Stimulated activated CD4-positive, alpha-beta T cell treated with anti-CD3 and anti-CD28 coated beads, Interleukin-1b, Interleukin-23, amount 100 ng/mL, for 4 hours (primary cell): Measurements from ENCODE around the gene CD70.
"Not testable (repeated sequence)": the region's sequence is repeated elsewhere in the genome, so short reads cannot be mapped to it uniquely, and the experiment has no call there.

Experiments used
- DNase-seq, 2 donors: peaks; one replicate each; pipeline ENCODE4 v3.0.0-alpha.2; 2020; ENCODE audit warnings: low read depth in 2 of 2

The CD70 gene

DNA sequence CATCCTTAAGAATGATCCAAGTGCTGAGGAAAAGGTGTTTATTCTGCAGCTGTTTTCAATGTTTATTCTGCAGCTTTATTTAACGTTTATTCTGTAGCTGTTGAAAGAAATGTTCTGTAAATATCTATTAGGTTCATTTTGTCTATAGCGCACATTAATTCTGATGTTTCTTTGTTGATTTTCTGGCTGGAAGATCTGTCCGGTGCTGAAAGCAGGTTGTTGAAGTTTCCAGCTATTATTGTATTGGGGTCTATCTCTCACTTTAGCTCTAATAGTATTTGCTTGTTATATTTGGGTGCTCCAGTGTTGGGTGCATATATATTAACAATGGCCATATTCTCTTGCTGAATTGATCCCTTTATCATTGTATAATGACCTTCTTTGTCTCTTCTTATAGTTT is 20.2 kb downstream of the CD70 start:
- no peak for DNase-seq

DNA sequence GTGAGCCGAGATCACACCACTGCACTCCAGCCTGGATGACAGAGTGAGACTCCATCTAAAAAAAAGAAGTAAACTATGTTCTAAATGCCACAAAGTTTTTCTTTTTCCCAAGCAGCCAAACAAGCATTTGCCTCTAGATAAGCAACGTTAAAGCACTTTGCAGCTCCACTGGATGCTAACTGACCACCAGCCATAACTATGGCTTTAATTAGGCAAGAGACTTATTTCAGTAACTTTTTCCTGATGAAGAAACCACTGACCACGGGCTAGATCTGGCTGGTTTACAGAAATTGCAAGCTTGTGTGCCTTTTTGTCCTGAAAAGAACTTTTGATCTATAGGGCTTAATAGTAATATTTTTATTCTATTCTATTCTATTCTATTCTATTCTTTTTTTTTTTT is 22.1 kb downstream of the CD70 start:
- no peak for DNase-seq

DNA sequence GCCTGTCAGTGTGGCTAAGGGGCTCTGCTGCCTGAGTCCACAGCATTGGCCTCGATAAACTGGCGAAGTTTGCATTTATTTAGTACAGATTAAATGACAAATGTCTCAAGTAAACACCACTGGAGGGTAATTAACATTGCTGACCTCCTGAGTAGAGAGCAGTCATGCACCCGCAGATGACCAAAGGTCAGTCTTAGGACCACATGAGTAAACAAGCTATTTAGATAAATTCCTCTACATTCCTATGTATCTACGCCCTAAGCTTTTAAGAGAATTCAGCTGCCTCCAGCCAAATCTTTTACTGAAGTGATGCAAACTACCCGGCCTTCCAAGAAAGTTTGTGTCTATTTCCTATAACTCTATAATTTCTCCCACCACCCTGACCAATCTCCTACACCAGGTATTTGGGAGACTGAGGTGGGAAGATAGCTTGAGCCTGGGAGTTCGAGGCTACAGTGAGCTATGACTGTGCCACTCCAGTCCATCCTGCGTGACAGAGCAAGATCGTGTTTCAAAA is 22.9 kb downstream of the CD70 start:
- DNase-seq = no peak

DNA sequence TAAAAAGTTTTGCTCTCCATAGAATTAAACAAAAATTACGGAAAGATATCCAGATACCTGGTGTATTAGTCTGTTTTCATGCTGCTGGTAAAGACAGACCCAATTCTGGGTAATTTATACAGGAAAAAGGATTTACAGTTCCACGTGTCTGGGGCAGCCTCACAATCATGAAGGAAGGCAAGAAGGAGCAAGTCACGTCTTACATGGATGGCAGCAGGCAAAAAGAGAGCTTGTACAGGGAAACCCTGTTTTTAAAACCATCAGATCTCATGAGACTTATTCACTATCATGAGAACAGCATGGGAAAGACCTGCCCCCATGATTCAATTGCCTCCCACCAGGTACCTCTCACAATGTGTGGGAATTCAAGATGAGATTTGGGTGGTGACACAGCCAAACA is 24.2 kb downstream of the CD70 start:
- DNase-seq = not testable (repeated sequence)

DNA sequence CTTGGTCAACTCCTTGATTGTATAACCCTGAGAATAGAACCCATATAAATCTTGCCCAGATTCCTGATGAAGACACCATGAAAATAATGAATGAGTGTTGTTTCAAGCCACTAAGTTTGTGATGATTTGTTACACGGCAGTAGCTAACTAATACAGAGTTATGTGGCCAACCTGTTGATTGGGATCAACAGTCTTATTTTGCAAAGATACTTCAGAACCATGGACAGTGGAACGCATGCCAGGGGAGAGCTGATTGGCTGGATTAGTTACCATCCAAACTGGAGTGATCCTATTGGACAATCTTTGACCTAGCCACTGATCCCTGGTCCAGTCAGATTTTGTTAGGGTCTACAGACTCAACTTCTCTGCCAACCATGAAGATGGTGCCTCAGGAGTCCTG is 26.6 kb downstream of the CD70 start:
- no peak for DNase-seq

DNA sequence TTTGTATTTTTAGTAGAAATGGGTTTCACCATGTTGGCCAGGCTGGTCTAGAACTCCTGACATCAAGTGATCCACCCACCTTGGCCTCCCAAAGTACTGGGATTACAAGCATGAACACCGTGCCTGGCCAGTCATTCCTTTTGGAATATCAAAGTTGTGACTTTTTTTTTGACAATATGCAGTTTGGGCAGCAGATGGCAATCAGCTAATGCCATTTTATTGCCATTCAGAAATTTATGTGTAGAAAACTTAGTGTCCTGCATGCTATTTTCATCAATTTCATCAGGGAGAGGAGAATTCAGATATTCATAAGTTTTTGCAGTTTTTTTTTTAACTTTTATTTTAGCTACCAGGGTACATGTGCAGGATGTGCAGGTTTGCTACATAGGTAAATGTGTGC is 28.5 kb downstream of the CD70 start:
- not testable (repeated sequence) for DNase-seq

DNA sequence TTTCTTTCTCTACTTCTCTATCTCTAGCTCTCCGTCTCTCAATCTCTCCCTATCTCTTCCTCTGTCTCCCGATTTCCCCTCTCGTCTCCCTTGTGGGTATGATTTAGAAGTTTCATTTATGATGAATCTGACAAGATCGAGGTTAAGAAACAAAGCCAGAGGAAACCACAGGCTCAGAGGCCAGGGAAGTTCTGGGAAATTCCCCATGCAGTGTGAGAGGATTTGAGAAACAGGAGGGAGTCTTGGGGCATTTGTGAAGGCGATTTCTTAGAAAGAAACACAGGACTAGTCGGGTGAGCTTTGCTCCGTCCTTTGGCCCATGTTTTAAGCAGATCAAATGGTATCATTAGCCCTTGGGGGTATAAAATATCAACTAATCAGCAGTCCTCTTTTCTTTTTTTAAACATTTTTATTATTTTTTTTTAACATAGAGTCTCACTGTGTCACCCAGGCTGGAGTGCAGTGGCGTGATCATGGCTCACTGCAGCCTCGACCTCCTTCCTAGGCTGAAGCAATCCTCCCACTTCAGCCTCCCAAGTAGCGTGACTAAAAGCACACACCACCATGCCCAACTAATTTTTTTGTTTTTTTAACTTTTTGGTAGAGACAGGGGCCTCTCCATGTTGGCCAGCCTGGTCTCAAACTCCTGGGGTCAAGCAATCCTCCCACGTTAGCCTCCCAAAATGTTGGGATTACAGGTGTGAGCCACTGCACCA is 34.3 kb downstream of the CD70 start:
- no peak for DNase-seq

DNA sequence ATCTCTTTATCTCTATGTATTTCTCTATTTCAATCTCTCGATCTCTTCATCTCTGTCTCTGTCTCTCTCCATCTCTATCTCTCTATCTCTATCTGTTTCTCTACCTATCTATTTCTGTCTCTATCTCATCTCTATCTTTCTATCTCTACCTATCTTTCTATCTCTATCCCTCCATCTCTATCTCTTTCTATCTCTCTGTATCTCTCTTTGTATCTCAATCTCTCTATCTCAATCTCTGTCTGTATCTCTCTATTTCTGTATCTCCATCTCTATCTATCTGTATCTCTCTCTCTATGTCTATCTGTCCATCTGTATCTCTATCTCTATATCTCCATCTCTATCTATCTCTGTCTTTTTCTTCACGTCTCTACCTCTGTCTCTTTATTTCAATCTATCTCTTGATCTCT is 34.9 kb downstream of the CD70 start:
- no peak for DNase-seq

DNA sequence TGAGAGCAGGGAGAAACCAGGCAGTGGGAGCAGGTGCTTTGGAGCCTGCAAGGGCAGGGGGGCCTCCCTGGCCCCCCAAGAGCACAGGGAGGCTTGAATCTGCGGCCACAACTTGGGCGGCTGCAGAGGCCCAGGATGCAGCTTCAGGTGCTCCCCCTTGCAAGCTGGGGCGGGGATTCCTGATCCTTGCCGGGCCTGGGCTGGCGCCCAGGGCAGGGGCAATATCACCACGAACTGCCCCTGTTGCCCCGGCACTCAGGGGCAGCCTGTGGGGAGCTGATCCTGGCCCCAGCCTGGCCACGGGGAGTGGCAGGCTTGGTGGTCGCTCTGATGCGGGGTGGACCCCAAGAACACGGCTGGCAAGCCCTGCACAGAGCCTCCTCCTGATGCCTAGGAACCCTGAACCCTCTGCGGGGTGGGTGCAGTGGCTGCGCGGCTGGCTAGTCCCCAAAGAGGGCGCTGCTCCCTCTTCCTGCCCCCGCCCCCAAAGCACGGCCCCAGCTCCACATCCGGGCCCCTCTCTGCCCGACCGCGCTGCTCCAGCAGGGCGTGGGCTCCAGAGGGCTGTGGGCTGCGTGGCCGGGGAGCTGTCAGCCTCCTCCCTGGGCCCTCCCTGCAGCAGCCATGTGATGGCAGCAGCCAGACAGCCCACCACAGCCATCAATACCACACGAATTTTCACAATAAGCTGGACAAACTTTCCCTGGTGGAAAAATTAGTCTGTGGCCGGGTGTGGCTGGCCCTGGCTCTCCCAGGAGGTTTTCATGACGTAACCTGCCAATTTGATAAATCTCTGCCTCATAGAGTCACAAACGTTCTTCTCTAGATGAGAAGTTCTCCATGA is 39.1 kb downstream of the CD70 start:
- peak in 1 of 2 donors; percentile 45 for DNase-seq

DNA sequence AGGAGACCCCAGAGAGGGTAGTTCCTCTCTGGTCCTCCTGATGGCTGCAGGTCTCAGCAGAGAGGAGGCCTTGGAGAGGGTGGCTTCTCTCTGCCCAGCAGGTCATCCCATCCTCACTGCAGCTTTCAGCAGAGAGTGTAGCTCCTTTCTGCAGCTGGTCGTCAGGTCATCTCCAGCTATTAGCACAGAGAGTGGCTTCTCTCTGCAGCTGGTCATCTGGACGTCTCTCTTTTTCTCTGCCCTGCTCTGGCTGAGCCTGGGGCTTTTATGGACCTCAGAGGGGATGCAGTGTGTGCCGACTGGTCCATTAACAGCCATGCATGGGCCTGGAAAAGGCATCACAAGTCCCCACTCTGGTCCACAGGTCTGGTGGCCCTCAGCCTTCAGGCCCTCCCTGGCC is 39.9 kb downstream of the CD70 start:
- DNase-seq = no peak

DNA sequence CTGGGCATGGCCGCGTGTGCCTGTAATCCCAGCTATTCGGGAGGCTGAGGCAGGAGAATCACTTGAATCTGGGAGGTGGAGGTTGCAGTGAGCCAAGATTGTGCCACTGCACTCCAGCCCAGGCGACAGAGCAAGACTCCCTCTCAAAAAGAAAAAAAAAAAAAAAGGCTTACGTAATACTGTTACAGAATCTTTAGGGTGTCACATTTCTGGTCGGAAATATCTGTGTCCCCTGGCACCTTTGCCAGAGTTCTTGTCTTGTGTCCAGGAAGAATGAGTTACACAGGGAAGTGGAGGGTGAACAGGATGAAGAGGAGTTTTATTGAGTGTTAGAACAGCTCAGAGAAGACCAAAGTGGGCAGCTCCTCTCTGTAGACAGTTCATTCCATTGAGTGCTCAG is 40.3 kb downstream of the CD70 start:
- not testable (repeated sequence) for DNase-seq

DNA sequence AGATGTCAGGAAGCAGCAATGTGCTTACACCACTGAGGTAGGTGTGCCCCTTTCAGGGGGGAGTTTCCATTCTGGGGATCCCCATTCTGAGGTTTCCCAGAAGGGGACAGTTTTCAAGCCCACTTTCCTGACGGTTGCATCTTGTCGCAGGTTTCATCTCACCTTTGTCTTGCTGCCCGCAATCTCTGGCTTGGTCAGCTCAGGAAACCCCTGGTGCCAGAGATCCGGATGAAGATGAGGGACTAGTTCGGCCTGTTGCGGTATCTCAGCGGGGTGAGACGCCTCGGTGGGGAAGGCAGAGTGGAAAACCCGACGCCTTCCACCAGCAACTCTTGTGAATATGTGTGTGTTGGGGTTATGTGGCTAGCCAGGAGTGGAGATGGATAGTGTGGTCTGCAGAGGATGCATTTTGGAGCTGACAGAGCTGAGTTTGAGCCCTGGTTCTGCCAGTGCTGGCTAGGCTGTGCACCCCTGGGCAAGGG is 47.0 kb downstream of the CD70 start:
- no peak for DNase-seq

DNA sequence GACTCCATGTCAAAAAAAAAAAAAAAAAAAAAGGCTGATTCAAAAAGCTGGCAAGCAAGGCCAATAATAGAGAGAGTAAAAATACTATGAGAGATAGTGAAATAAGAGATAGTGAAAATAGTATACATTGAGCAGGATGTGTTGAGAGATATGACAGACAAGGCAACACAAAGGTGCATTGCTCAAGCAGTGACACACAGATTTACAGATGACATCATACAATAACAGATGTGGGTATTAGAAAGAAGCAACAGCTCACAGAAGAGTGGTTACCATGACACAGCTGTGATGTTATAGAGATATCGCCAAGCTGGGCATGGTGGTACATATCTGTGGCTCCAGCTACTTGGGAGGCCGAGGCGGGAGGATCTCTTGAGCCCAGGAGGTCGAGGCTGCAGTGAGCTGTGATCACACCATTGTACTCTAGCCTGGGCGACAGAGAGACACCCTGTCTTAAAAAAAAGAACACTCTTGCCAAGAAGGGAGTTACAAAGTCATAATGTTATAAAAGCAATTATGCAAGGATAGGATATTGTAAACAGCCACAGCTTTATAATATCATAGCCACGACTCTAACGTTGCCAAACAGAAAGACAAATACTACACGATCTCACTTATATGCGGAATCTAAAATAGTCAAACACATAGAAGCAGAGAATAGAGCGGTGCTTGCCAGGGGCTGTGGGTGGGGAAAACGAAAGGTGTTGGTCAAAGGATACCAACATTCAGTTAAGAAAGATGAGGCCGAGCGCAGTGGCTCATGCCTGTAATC is 49.8 kb downstream of the CD70 start:
- DNase-seq = no peak

DNA sequence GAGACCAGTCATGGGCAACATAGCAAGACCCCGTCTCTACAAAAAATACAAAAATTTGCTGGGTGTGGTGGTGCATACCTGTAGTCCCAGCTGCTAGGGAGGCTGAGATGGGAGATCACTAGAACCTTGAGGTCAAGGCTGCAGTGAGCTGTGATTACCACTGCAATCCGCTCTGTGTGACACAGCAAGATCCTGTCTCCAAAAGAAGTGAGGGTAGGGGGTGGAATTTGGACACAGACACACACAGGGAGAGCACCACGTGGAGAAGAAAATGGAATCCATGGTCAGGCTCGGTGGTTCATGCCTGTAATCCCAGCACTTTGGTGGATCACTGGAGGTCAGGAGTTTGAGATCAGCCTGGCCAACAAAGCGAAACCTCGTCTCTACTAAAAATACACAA is 51.4 kb downstream of the CD70 start:
- DNase-seq = no peak
